Heart left ventricle (tissue), 13 donors: ENCODE measurements around the gene EPB41L4B.

Source experiments
- POLR2A ChIP-seq, 2 donors: fragments of 450-650 bp; IDR thresholded peaks; one replicate each; pipeline ENCODE4 v1.6.1; 2017; ENCODE audit warnings: antibody characterized with exemption in 2 of 2, mild to moderate bottlenecking in 2 of 2, moderate library complexity in 2 of 2
- TF ChIP-seq, protein P1 (sequence below), 12 donors: fragments of 200-600 bp; sonication (generic) in 4 of 12; IDR thresholded peaks; one replicate each; pipeline versions ENCODE4 v1.5.0 to v1.8.0; 2018 to 2022; ENCODE audit warnings: antibody characterized with exemption in 12 of 12, mild to moderate bottlenecking in 5 of 12
- donor health status: ischemic (EF 13 %, LVEDD 7.1; RV severe dilation, severe dysfunction).
- donor health status: DM: no; HTN: yes; CAD: no.
- donor health status: DM: no; HTN: no; CAD: no.
- donor health status: ischemic (EF 25% LVEDD 6.9; RV normal size, moderate dysfunction).
- donor health status: ischemic (EF 25% LVEDD 5.7; RV mildly dilated, moderate dysfunction).
- donor health status: ischemic (EF 35%, LVEDD 5.7; RV mildly dilated, moderate dysfunction).
- donor health status: nonischemic (EF 11% LVEDD 7.7; RV severe dilation, severe dysfunction).
- donor health status: DM: yes; HTN: yes; CAD: no.
- donor health status: PGD.
- donor health status: ischemic (EF 29% LVEDD 5.4; RV normal size, mild dysfunction).
- donor health status: nonischemic (EF 23%, LVEDD 6.1; RV moderate dilation, normal function).

DNA sequence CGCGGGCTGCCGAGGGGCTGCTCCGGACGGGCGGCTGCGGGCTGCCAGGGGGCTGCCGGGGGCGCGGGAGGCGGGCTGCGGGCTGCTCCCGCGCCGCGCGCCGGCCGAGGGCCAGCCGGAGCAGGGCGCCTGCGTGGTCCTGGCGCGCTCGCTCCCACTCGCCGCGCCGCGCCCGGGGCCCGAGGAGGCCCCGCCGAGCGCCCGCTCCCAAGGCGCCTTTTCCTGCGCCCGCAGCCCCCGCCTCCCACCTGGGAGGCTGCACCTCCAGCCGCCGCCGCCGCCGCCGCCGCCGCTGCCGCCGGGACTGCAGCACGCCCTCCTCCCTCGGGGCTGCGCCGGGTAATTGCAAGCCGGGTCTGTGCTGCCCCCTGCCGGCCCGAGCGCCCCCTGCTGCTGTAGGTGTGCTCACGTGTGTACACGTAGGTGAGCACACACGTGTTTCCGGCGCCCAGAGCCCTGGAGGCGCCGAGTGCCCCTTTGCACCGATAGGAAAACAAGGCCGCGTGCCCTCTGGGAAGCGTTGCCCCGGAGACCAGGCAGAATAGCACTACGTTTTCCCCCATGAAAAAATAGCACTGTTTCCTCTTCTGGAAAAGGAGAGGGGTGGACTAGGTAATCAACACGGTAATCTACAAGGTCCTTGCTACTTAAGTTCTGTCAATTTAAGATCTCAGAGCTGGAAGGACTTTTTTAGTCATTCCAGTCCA lies at the start of gene EPB41L4B:
- TF ChIP-seq, protein P1, sequence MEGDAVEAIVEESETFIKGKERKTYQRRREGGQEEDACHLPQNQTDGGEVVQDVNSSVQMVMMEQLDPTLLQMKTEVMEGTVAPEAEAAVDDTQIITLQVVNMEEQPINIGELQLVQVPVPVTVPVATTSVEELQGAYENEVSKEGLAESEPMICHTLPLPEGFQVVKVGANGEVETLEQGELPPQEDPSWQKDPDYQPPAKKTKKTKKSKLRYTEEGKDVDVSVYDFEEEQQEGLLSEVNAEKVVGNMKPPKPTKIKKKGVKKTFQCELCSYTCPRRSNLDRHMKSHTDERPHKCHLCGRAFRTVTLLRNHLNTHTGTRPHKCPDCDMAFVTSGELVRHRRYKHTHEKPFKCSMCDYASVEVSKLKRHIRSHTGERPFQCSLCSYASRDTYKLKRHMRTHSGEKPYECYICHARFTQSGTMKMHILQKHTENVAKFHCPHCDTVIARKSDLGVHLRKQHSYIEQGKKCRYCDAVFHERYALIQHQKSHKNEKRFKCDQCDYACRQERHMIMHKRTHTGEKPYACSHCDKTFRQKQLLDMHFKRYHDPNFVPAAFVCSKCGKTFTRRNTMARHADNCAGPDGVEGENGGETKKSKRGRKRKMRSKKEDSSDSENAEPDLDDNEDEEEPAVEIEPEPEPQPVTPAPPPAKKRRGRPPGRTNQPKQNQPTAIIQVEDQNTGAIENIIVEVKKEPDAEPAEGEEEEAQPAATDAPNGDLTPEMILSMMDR (IDR thresholded peaks at IDR 0.05) = peak; percentile 78 to 95 (median 87)
- no peak for TF ChIP-seq POLR2A (IDR thresholded peaks at IDR 0.05)
